NCI-H345 treated with DMSO at 0.1 percent for 48 hours (cell line): ENCODE measurements around the gene ATOSB.

Source experiments
- DNase-seq: peaks from one replicate; lab custom pipeline; 2025; ENCODE audit not compliant: unreplicated experiment; lab: John Stamatoyannopoulos, UW

ATOSB gene

GRCh38 chr9:35114113-35114839 is 1.4 kb downstream of the ATOSB start:
- DNase-seq: peak; percentile 21

DNA sequence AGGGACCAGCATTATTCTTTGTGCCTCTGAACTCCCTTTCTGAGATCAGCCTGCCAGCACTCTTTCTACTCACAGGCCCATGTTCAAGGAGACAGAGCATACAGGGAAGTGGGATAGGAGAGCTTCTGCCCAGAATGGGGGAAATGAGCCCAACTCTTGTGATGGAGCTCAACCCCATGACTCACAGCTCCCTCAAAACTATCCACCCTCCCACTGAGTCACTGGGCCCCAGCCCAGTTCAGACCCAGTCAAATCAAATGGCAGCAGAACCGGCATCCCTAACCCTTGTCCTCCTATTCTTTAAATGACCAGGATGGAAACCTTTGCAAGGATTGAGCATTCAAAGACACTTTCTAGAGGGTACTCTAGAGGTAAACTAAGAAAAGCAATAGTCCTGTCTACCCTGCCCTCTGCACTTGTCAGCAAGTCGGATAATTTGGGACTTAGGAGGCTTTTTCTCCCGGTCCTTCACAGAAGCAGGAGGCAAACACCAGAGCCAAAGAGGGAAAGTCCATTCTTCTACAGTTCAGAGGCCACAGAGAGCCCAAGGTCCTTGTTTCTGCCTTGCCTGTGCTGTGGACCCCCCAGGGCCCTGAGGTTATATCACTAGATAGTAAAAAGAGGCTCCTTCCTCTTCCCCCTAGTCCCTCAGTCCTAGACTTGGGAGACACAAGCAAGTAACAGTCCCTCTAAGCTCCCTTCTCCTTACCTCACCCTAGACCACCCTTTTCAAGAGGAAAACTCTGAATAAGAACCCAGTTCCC is 3.2 kb downstream of the ATOSB start:
- DNase-seq: no peak

DNA sequence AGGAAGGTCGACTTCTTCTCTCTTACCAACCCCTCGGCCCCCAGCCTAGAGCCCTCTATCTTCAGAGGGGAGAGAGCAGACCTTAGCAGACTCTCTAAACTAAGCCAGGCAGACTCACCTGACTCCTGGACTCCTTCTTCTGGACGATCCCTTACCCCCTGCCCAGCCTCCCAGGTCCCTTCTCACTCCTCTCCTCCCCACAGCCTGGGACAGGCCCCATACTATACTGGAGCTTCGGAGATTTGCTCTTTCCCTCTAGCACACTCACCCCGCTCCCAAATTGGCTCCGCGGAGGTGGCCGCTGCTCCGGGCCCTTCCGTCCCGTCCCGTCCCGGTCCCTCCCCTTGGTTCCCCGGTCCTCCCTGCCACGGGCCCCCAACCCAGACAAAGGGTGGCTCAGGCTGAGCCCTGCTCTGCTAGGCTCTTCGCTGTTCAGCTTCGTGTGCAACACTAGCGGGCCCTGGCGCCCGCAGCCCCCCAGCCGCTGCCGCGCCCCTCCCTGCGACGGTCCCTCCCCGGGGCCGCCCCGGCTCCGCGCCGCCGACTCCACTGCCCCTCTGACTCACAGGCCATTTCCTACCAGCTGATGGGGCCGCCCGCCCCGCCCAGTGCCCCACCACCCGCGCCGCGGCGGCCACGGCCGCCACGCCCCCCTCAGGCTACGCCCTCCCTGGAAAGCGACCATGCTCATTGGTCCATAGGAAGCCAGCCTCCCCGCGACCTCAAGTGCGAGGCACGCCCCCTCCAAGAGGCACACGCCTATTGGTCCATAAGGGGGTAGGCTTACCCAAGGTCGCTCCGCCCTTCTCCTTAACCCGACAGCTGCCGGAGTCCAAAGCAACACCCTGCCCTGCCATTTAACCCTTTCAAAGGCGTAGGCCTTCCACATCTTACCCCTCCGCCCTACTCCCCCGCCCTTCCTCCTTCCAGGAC is 4.4 kb downstream of the ATOSB start:
- DNase-seq: peak; percentile 94

- no peak for DNase-seq
Observed at GRCh38 chr9:35110327-35110761, 5.3 kb downstream of the ATOSB start.

- DNase-seq: no peak
Observed at GRCh38 chr9:35108946-35109575, 6.6 kb downstream of the ATOSB start.

- no peak for DNase-seq
Observed at GRCh38 chr9:35108461-35108860, 7.2 kb downstream of the ATOSB start.

DNA sequence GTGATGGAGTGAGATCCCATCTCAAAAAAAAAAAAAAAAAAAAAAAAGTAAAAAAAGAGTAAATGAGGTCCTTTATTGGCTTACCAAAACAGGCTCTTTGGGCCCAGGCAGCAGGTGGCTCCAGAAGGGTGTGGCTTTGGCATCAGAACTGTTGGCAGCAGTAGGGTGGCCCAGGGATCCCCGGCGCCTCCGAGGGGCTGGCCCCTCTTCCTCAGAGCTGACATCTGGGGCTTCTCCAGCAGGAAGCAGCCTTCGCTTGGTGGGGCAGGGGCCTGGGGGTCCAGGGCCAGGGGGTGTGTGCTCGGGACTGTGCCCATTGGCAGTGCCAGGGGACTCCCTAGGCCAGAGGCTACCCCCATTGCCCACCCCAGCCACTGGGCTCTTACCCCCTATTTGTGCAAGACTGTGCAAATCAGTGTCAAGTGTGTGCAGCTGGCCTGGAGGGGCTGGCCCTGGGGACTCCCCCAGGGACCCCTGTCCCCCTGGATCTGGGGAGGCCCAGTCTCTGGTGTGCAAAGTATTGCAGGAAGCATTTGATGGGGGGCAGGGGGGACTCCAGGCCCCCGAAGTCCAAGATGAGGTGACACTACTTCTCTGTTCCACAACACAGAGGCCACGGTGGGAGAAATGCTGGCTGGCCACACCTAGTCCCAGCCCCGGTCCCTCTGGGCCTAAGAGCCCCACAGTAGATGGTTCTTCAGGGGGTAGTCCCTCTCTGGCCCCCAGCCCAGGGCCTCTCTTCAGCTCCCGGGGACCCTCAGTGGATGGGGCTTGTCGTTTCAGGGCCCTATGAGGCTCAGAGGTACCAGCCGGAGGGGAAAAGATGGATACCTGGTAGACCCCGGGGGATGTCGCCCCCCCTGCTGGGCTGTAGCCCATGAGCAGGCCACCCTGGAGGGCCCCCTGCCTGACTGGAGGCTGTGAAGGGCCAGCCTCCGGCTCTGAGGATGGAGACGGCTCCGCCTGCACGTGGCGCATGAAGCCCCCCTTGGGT is 8.1 kb downstream of the ATOSB start:
- no peak for DNase-seq

GRCh38 chr9:35106343-35106730 is 9.3 kb downstream of the ATOSB start:
- no peak for DNase-seq

DNA sequence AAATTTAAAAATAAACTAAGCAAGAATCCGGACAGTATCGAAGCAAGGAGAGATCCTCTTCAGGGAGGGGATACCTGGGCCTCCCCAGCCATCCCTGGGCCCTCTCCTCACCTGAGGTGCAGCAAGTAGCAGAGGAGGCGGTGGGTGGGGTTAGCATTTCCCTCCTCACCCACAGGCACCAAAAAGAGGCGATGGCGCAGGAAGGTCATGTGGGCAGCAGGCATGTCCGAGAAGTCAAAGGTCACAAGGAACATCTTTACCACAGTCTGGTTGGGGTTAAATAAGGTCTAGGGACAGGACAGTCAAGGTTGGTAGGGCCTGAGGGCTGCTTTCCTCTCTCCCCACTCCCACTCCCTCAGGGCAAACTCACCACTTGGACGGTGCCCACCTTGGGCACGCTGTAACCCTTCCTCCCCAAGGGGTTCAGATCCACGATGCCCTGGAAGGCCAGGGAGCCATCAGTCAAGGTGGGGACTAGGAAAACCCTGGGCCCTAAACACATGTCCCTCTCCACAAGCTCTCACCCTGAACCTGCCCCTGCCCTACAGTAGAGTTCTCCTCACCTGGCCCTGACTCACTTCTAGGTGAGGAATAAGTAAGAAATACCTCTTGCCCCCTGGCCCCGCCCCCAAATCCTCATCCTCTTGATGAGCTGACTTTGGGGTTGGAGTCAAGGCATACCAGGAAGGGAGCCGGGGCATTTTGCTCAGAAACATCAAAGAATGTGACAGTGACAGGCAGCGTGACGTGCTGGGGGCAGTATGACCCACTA is 9.9 kb downstream of the ATOSB start:
- DNase-seq: no peak

GRCh38 chr9:35105126-35105525 is 10.5 kb downstream of the ATOSB start:
- DNase-seq: no peak

DNA sequence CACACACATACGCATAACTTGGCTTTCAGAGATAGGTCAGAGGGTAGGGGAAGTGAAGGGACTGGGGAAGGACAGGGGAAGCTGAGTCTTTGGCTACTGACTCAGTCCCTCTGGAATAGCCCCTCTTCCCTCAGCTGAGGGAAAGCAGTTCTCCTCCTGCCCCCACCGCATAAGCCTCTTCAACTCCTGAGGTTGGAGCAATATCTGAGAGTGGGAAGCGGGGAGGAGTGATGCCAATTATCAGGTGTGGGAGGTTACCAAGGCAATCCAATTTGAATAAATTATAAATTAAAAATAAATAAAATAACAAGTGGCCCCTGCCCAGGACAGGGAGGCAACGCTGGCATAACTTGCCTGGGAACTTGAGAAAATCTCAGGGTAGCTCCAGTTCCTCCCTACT is 11.1 kb downstream of the ATOSB start:
- DNase-seq: no peak

- DNase-seq: no peak
Observed at GRCh38 chr9:35103660-35104191, 11.9 kb downstream of the ATOSB start.

- peak; percentile 93 for DNase-seq
Observed at GRCh38 chr9:35102769-35103659, 12.6 kb downstream of the ATOSB start, which contains the start of gene STOML2. Gene STOML2, minus strand, starts transcription at chr9:35103131. Its CDS starts 37 bp downstream, at chr9:35103094.

DNA sequence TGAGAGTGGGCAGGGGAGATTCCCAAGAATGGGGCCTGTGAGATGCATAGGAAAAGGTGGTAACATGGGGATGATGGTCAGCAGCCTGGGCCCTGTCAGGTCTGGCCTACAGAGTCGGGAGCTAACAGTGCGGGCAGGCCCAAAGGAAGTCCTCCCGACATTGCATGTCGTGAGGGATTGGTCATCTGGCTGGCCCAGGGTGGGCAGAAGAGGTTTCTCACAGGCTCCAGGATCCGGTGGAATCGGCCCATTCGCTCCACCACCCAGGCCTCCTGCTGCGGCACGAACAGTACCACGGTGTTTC is 13.2 kb downstream of the ATOSB start:
- DNase-seq: no peak

- DNase-seq: no peak
Observed at GRCh38 chr9:35097573-35097972, 18.1 kb downstream of the ATOSB start.

- DNase-seq: peak; percentile 79
Observed at GRCh38 chr9:35096035-35096849, 19.4 kb downstream of the ATOSB start, which contains the start of gene PIGO. Gene PIGO, minus strand, starts transcription at chr9:35096591. Its CDS starts 1,026 bp downstream, at chr9:35095565.

DNA sequence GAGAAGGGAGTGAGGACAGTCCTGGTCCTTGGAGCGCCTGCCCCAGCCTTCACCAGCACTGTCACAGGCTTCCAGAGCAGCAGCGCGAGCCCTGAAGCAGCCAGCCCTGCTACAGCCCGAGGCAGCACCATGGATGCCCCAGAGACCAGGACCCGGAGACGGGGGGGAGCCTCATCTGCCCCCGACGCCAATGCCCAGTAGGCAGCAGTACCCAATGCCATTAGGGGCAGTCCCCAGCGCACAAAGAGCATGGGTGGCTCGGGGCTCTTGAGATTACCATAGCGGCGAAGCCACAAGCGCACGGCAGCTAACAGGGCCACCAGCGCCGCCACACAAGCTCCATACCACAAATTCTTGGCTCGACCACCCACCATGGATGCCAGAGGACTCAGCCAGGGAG is 24.1 kb downstream of the ATOSB start:
- no peak for DNase-seq
